Prostate gland (tissue), 2 donors: ENCODE results near the gene SCAMP4. TPM values are rescaled to one million over a fixed set of nuclear protein-coding genes. Genes with fewer than 3 reads are reported as not detected.
"Not testable (repeated sequence)": the region's sequence is repeated elsewhere in the genome, so short reads cannot be mapped to it uniquely, and the experiment has no call there.

Experiments
- DNase-seq: peaks from one replicate; pipeline ENCODE4 v3.0.0-alpha.2; 2019; ENCODE audit warnings: low spot score
- H3K27ac ChIP-seq, 2 donors: fragments of 200-600 bp; sonication (generic); 2 replicates each; pipeline ENCODE4 v1.5.1; 2017 to 2019
- H3K27me3 ChIP-seq: fragments of 200-600 bp; sonication (generic); replicated peaks from 2 replicates; pipeline ENCODE4 v1.5.1; 2019; ENCODE audit not compliant: insufficient read depth
- H3K36me3 ChIP-seq, 2 donors: fragments of 200-600 bp; sonication (generic); 1 replicate in 1 of 2; 2 replicates in 1 of 2; pipeline versions ENCODE4 v1.5.1 to v1.8.1; 2017 to 2019
- H3K4me1 ChIP-seq: fragments of 200-600 bp; sonication (generic); replicated peaks from 2 replicates; pipeline ENCODE4 v1.5.1; 2019
- H3K4me3 ChIP-seq, 2 donors: fragments of 200-600 bp; sonication (generic); 2 replicates each; pipeline ENCODE4 v1.5.1; 2017 to 2019
- H3K9me3 ChIP-seq: fragments of 200-600 bp; sonication (generic); 2 replicates; pipeline ENCODE4 v1.5.1; 2017
- POLR2A ChIP-seq: fragments of 450-650 bp; IDR thresholded peaks from one replicate; pipeline ENCODE4 v1.6.1; 2016; ENCODE audit warnings: antibody characterized with exemption, mild to moderate bottlenecking
- POLR2AphosphoS5 ChIP-seq: sonication (generic); formaldehyde crosslinking; IDR thresholded peaks from one replicate; pipeline ENCODE4 v1.6.1; 2017; ENCODE audit warnings: antibody characterized with exemption
- WGBS: methylation state at CpG from one replicate; pipeline ENCODE4 v1.1.5; 2018; 5-methylcytosine and 5-hydroxymethylcytosine counted together
- intact Hi-C: fragments of 100-400 bp; cut with DNase I; formaldehyde crosslinking; loops from one replicate; pipeline ENCODE4 v1.14.2; 2022
- total RNA-seq, 2 donors: library from RNA; depleted of rRNA; stranded (reverse); fragments of >200 nt; gene quantifications; one replicate each; pipeline ENCODE4 v1.1.0, GENCODE V29; 2016
- TF ChIP-seq, protein P1 (sequence below), 4 experiments: fragments of 200-600 bp in 2 of 4; fragments of 450-650 bp in 2 of 4; sonication (generic) in 2 of 4; IDR thresholded peaks; 1 replicate in 3 of 4; 2 replicates in 1 of 4; pipeline ENCODE4 v1.5.1; 2016 to 2019; ENCODE audit warnings: antibody characterized with exemption in 4 of 4, mild to moderate bottlenecking in 2 of 4, moderate library complexity in 2 of 4

SCAMP4 gene
- total RNA-seq, 2 donors from 2014 or later, result 161 to 248 TPM

DNA sequence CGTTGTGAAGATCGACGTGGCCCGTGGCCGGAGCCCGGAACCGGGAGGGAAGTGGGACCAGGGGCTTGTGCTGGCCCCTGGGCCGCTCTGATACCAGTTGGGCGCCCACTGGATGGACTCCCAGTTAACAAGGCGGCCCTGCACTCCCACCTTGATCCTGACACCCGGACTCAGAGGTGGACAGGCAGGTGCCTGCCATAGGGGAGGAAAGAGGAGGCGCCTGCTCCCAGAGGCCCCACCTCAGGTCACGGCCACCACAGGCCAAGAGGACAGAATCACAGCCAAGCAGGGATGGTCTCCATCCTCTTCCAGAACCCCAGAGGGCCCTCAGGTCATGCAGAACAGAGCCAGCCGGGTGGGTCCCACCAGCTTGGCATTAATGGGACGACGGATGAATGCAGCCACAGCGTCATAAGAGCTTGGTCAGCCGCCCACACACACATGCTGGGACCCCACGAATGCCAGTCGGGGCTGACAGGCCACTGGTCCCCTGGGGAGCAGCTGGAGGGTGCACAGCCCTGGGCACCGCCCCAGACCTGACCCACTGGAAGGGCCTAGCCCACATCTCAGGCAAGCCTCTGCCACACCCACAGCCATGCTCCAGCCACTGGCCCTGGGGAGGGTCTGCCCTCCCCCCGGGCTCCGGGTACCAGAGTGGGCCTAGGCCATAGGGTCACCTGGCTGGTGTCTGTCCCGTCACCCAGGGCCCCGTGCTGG, 32.2 kb upstream of the SCAMP4 start:
- intact Hi-C loops, result no loop called here
- H3K4me1 ChIP-seq, result peaks cover 24% of the 10 kb centered on the region
- peak overlapping the region; percentile 80 to 93 for H3K27ac ChIP-seq
- TF ChIP-seq, protein P1, sequence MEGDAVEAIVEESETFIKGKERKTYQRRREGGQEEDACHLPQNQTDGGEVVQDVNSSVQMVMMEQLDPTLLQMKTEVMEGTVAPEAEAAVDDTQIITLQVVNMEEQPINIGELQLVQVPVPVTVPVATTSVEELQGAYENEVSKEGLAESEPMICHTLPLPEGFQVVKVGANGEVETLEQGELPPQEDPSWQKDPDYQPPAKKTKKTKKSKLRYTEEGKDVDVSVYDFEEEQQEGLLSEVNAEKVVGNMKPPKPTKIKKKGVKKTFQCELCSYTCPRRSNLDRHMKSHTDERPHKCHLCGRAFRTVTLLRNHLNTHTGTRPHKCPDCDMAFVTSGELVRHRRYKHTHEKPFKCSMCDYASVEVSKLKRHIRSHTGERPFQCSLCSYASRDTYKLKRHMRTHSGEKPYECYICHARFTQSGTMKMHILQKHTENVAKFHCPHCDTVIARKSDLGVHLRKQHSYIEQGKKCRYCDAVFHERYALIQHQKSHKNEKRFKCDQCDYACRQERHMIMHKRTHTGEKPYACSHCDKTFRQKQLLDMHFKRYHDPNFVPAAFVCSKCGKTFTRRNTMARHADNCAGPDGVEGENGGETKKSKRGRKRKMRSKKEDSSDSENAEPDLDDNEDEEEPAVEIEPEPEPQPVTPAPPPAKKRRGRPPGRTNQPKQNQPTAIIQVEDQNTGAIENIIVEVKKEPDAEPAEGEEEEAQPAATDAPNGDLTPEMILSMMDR (IDR thresholded peaks at IDR 0.05), result no peak
- TF ChIP-seq POLR2A, result no peak
- TF ChIP-seq POLR2AphosphoS5, result no peak
- no peaks in the 10 kb centered on the region for H3K9me3 ChIP-seq
- peak overlapping the region; percentile 5 to 18 for H3K4me3 ChIP-seq
- no peaks in the 10 kb centered on the region for H3K27me3 ChIP-seq
- no peaks in the 10 kb centered on the region for H3K36me3 ChIP-seq
- 70% methylated on average over 17 of the region's 25 CpGs for WGBS
- DNase-seq, result no peak

DNA sequence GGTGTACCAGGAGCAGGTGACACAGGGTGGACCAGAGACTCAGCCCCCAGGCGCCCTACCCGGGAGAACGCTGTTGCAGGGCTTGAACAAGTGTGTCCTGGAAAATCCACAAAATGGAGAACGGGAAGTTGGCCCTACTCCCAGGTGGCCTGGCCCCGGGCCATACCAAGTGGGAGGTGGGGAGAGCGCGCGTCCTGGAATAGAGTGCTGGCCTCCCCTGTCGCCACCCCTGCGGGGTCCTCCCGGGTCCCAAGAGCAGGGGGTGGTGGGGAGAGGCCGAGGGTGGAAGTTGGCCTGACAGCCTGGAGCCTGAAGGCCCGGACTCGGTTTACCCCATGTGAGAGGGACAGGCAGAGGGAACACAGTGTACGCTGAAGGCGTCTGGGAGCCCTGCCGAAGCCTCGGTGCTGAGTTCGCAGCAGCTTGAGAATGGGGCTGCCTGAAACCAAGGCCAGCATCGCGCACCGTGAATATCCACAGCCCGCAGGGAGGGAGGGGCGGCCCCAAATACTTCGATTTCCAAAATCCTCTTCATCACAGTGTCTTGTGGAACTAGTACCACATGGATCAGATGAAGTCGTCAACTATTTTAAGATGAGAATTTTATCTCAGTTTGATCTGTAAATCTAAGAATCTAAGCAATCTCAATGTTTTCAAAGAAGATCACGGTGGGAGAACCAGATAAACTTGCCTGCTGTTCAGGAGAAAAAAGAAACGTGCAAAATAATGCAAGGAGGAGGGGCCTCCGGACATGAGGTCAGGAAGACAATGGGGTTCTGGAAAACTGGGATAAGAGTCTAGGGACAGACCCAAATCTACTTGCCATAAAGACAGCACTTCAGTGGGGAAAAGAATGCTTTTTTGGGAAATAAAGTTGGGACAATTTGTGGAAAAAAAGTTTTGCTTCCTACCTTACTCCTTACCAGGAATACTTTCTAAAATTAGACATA, 31.4 kb upstream of the SCAMP4 start:
- intact Hi-C loops, result no loop called here
- peak overlapping the region; percentile 80 to 93 for H3K27ac ChIP-seq
- peaks cover 24% of the 10 kb centered on the region for H3K4me1 ChIP-seq
- no peak for DNase-seq
- no peaks in the 10 kb centered on the region for H3K36me3 ChIP-seq
- H3K4me3 ChIP-seq, result peak overlapping the region; percentile 5 to 18
- no peaks in the 10 kb centered on the region for H3K9me3 ChIP-seq
- TF ChIP-seq POLR2A, result no peak
- TF ChIP-seq, protein P1 (IDR thresholded peaks at IDR 0.05), result no peak
- TF ChIP-seq POLR2AphosphoS5, result peak; percentile 6
- no peaks in the 10 kb centered on the region for H3K27me3 ChIP-seq
- 17% methylated on average over 29 of the region's 29 CpGs for WGBS

DNA sequence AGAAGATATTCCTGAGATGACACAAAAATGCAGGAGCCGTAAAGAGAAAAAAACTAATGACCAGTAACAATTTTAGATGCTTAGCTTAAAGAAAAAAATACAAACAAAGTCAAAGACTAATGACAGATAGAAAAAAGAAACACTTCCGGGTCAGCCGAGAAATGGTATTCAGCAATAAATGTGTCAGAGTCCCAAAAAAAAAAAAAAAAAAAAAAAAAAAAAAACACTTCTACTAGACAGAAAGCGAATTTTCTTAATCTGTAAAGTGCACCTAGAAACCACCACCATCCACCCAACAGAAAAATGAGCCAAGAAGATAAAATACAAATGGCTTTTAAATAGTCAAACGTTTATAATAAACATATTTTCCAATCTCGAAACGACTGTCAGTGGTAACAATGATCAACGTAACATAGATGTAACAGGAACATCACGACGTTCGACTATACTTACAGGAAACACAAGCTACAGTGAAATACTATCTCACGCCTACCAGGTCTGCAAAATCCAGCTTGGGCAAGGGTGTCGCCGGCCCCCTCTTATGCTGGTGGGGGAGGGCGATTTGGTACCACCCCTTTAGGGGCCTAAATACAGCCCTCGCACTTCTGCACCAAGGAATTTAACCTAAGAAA, 30.5 kb upstream of the SCAMP4 start:
- intact Hi-C loops, result no loop called here
- 7% methylated on average over 16 of the region's 16 CpGs for WGBS
- peaks cover 24% of the 10 kb centered on the region for H3K4me1 ChIP-seq
- H3K27ac ChIP-seq, result peak overlapping the region; percentile 80 to 93
- no peaks in the 10 kb centered on the region for H3K27me3 ChIP-seq
- no peak for TF ChIP-seq POLR2AphosphoS5
- TF ChIP-seq, protein P1 (IDR thresholded peaks at IDR 0.05), result no peak
- TF ChIP-seq POLR2A, result no peak
- H3K36me3 ChIP-seq, result no peaks in the 10 kb centered on the region
- no peaks in the 10 kb centered on the region for H3K9me3 ChIP-seq
- H3K4me3 ChIP-seq, result peak overlapping the region; percentile 93 to 97
- DNase-seq, result no peak

DNA sequence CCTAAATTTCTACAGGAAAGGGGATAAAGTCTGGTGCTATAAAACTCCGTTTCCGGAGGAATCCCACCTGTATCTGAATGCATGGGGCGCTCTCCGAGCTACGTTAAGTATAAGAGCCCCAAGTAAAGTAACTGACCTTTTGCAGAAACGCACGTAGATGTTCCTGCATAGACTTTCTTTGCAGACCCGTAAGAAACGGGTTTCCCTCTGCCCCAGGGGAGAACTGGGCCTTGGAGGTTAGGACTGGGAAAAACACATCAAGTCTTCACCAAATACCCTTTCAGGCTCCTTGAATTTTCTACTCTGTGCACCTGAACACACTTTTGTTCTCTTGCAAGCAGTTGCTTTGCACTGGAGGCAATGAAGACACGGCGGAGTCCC, 29.9 kb upstream of the SCAMP4 start:
- H3K36me3 ChIP-seq, intact Hi-C loops, H3K27me3 ChIP-seq, DNase-seq, H3K9me3 ChIP-seq: not testable (repeated sequence)
- Histone ChIP-seq H3K4me1 (peaks cover 24% of the 10 kb centered on the region), H3K4me3 (peak overlapping the region; percentile 93 to 97), H3K27ac (peak overlapping the region; percentile 80 to 93)
- 3% methylated on average over 11 of the region's 11 CpGs for WGBS
